Neural progenitor cell (in vitro differentiated cells): ENCODE measurements around the gene CDC25B.

Source experiments
- CTCF ChIP-seq: fragments of 200-600 bp; sonication (generic); IDR thresholded peaks from 2 replicates; pipeline ENCODE4 v1.5.1; 2017; ENCODE audit warnings: antibody characterized with exemption, mild to moderate bottlenecking
- EZH2 ChIP-seq: fragments of 200-600 bp; sonication (generic); IDR thresholded peaks from 2 replicates; pipeline ENCODE4 v1.6.1; 2017; ENCODE audit warnings: antibody characterized with exemption, mild to moderate bottlenecking, moderate library complexity

GRCh38 chr20:3819411-3820047, 23.4 kb downstream of the CDC25B start:
- TF ChIP-seq CTCF (no peak), EZH2 (no peak)
